Adrenal gland (tissue), 5 donors: ENCODE data around the gene SMIM35.

Experiments used
- CTCF ChIP-seq, 6 experiments: fragments of 450-650 bp in 4 of 6; fragments of 200-600 bp in 2 of 6; sonication (generic) in 1 of 6; IDR thresholded peaks; 1 replicate in 5 of 6; 2 replicates in 1 of 6; pipeline versions ENCODE4 v1.5.1 to v1.8.0; 2016 to 2021; ENCODE audit warnings: antibody characterized with exemption in 6 of 6, mild to moderate bottlenecking in 2 of 6, moderate library complexity in 1 of 6
- POLR2A ChIP-seq, 2 donors: fragments of 450-650 bp; IDR thresholded peaks; one replicate each; pipeline ENCODE4 v1.6.1; 2017; ENCODE audit warnings: antibody characterized with exemption in 2 of 2, mild to moderate bottlenecking in 2 of 2, moderate library complexity in 1 of 2
- donor health status: DM: no; HTN: no; CAD: no.

GRCh38 chr11:118095967-118096367 is 9.2 kb upstream of the SMIM35 start:
- TF ChIP-seq CTCF (IDR thresholded peaks at IDR 0.05) (no peak), POLR2A (IDR thresholded peaks at IDR 0.05) (no peak)
